Neural cell (in vitro differentiated cells): ENCODE measurements around the gene NOL7. TPM values are rescaled to one million over a fixed set of nuclear protein-coding genes. Genes with fewer than 3 reads are reported as not detected.

Experiments
- H2AFZ ChIP-seq: fragments of 200-600, 300-800 bp; sonication (generic), shearing (Covaris generic); 2 replicates; pipeline ENCODE4 v1.6.0; 2014; ENCODE audit warnings: low read depth, mild to moderate bottlenecking, antibody characterized with exemption, low read length, moderate library complexity
- H3F3A ChIP-seq: fragments of 200-600 bp; shearing (Covaris generic); 2 replicates; pipeline ENCODE4 v1.6.1; 2016; ENCODE audit warnings: mild to moderate bottlenecking, moderate library complexity, mixed read lengths, antibody characterized with exemption, low read length; ENCODE audit not compliant: insufficient read depth, poor library complexity, severe bottlenecking
- H3K27ac ChIP-seq: fragments of 200-600, 300-800 bp; sonication (generic), shearing (Covaris generic); 2 replicates; pipeline ENCODE4 v1.5.1; 2014; ENCODE audit warnings: mild to moderate bottlenecking, low read length, moderate library complexity
- H3K27me3 ChIP-seq: fragments of 300-800, 200-600 bp; sonication (generic), shearing (Covaris generic); 2 replicates; pipeline ENCODE4 v1.6.0; 2014; ENCODE audit warnings: mild to moderate bottlenecking, low read depth, low read length, moderate library complexity; ENCODE audit not compliant: insufficient read depth
- H3K36me3 ChIP-seq: fragments of 300-800, 200-600 bp; sonication (generic), shearing (Covaris generic); 2 replicates; pipeline ENCODE4 v1.5.1; 2014; ENCODE audit warnings: mild to moderate bottlenecking, antibody characterized with exemption, low read length, moderate library complexity; ENCODE audit not compliant: insufficient read depth
- H3K4me2 ChIP-seq: fragments of 300-800, 200-600 bp; sonication (generic), shearing (Covaris generic); 2 replicates; pipeline ENCODE4 v1.6.0; 2014; ENCODE audit warnings: mild to moderate bottlenecking, low read length
- H3K4me3 ChIP-seq: fragments of 300-800, 200-600 bp; sonication (generic), shearing (Covaris generic); 2 replicates; pipeline ENCODE4 v1.5.1; 2014; ENCODE audit warnings: mild to moderate bottlenecking, low read length, moderate library complexity
- H3K79me2 ChIP-seq: fragments of 200-600 bp; shearing (Covaris generic); replicated peaks from 2 replicates; pipeline ENCODE4 v1.6.0; 2014; ENCODE audit warnings: mild to moderate bottlenecking, low read length, moderate library complexity; ENCODE audit not compliant: insufficient read depth
- H3K9ac ChIP-seq: fragments of 300-800, 200-600 bp; sonication (generic), shearing (Covaris generic); 2 replicates; pipeline ENCODE4 v1.6.1; 2016; ENCODE audit warnings: mild to moderate bottlenecking, low read length, mixed read lengths
- H3K9me2 ChIP-seq: fragments of 200-600 bp; shearing (Covaris generic); 2 replicates; pipeline ENCODE4 v1.6.1; 2016; ENCODE audit warnings: mild to moderate bottlenecking, low read length, mixed read lengths; ENCODE audit not compliant: insufficient read depth
- H3K9me3 ChIP-seq: fragments of 200-600, 300-800 bp; sonication (generic), shearing (Covaris generic); 2 replicates; pipeline ENCODE4 v1.6.1; 2016; ENCODE audit warnings: mild to moderate bottlenecking, mixed run types, low read length, moderate library complexity, mixed read lengths
- H4K20me1 ChIP-seq: fragments of 200-600 bp; shearing (Covaris generic); 2 replicates; pipeline ENCODE4 v1.6.1; 2016; ENCODE audit warnings: mild to moderate bottlenecking, mixed run types; ENCODE audit not compliant: insufficient read depth
- CTCF ChIP-seq: fragments of 450-650 bp; IDR thresholded peaks from 2 replicates; pipeline ENCODE4 v1.5.1; 2014; ENCODE audit warnings: antibody characterized with exemption, mild to moderate bottlenecking, moderate library complexity; ENCODE audit not compliant: poor library complexity, severe bottlenecking
- EP300 ChIP-seq: fragments of 450-650 bp; conservative IDR thresholded peaks from 2 replicates; pipeline ENCODE4 v1.6.1; 2014; ENCODE audit warnings: antibody characterized with exemption, mild to moderate bottlenecking, moderate library complexity; ENCODE audit not compliant: poor library complexity, severe bottlenecking
- EZH2 ChIP-seq: fragments of 200-600, 300-800 bp; shearing (Covaris generic), sonication (generic); IDR thresholded peaks from 2 replicates; pipeline ENCODE4 v1.6.1; 2014; ENCODE audit warnings: antibody characterized with exemption, low read length, borderline replicate concordance, mild to moderate bottlenecking; ENCODE audit not compliant: insufficient read depth, poor library complexity, severe bottlenecking
- MXI1 ChIP-seq: fragments of 450-650 bp; conservative IDR thresholded peaks from 2 replicates; pipeline ENCODE4 v1.6.1; 2014; ENCODE audit warnings: antibody characterized with exemption, mild to moderate bottlenecking; ENCODE audit not compliant: poor library complexity, severe bottlenecking
- POLR2AphosphoS5 ChIP-seq: IDR thresholded peaks from 2 replicates; pipeline ENCODE4 v1.6.1; 2012
- RAD21 ChIP-seq: fragments of 450-650 bp; conservative IDR thresholded peaks from 2 replicates; pipeline ENCODE4 v1.6.1; 2014; ENCODE audit warnings: antibody characterized with exemption, mild to moderate bottlenecking, moderate library complexity
- REST ChIP-seq: IDR thresholded peaks from 2 replicates; pipeline ENCODE4 v1.6.1; 2012; ENCODE audit warnings: borderline replicate concordance
- SMC3 ChIP-seq: fragments of 450-650 bp; conservative IDR thresholded peaks from 2 replicates; pipeline ENCODE4 v1.6.1; 2014; ENCODE audit warnings: antibody characterized with exemption, mild to moderate bottlenecking, moderate library complexity; ENCODE audit not compliant: poor library complexity
- TAF1 ChIP-seq: IDR thresholded peaks from 2 replicates; pipeline ENCODE4 v1.6.1; 2012; ENCODE audit warnings: low read depth
- polyA plus RNA-seq: library from polyadenylated mRNA; depleted of rRNA; stranded (reverse); fragments of >200 nt; gene quantifications from 2 replicates; pipeline ENCODE4 v1.2.3, GENCODE V29; 2014

The NOL7 gene
- polyA plus RNA-seq, 1 donor from 2014 or later: 117 TPM

DNA sequence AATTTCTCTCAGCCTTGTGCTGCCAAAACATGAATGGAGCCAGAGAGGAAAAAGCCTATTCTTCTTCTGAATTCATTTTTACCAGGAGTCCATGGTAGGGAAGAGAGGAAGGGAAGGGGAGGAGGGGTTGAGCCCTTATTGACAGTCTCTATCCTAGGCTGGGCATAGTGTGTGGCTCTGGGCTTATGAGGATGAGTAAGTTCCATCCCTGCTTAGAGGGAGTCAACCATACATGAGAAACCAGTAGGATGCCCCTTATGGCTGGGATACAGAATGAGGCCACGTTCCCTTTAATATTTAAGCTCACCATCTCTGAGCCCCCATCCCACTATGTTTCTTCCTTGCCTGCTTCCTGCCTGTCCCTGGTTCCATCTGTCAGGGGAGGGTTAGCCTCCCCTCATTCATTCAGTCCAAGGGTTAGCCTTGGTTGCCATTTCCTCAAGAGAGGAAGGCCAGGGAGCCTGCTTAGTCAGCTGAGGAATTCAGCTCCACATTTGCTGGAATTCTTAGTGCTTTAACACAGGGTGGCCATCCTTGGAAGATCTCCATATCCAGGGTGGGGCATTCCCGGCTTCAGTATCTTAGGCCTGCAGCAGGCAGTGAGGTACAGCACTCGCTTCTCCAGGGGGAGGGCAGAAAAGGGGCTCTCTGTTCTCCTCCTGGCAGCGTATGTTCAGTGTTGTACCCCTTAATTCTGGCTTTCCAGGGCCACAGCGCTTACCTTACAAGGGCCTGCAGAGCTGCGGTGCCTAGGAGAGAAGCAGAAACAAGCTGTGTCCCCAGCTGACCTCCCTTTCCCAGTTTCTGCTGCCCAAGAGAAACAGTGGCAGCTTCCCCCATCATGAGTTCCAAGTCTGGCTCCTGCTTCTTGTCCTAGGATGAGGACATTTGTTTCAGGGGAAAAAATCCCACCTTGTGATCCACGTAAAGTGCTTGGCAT lies 28.3 kb upstream of the NOL7 start:
- no peak overlapping the region for H3K9ac ChIP-seq
- no peaks in the 10 kb centered on the region for H3K36me3 ChIP-seq
- no peak overlapping the region for H3K27ac ChIP-seq
- no peaks in the 10 kb centered on the region for H3K9me3 ChIP-seq
- H3K27me3 ChIP-seq: no peaks in the 10 kb centered on the region
- no peaks in the 10 kb centered on the region for H3F3A ChIP-seq
- no peaks in the 10 kb centered on the region for H3K9me2 ChIP-seq
- no peak overlapping the region for H3K4me2 ChIP-seq
- no peak for TF ChIP-seq POLR2AphosphoS5
- TF ChIP-seq SMC3: no peak
- no peak for TF ChIP-seq MXI1
- H3K79me2 ChIP-seq: no peaks in the 10 kb centered on the region
- no peak overlapping the region for H2AFZ ChIP-seq
- H4K20me1 ChIP-seq: no peaks in the 10 kb centered on the region
- H3K4me3 ChIP-seq: no peak overlapping the region

- Histone ChIP-seq H3K9me3 (no peaks in the 10 kb centered on the region), H3K79me2 (no peaks in the 10 kb centered on the region), H3K36me3 (no peaks in the 10 kb centered on the region), H3K4me3 (no peak overlapping the region), H4K20me1 (no peaks in the 10 kb centered on the region), H2AFZ (no peak overlapping the region), H3K9ac (no peak overlapping the region), H3K9me2 (no peaks in the 10 kb centered on the region), H3K27ac (no peak overlapping the region), H3K4me2 (no peak overlapping the region), H3F3A (no peaks in the 10 kb centered on the region), H3K27me3 (no peaks in the 10 kb centered on the region)
- TF ChIP-seq SMC3 (no peak), CTCF (no peak), EP300 (no peak), REST (no peak), MXI1 (no peak), RAD21 (no peak), EZH2 (no peak), POLR2AphosphoS5 (no peak), TAF1 (no peak)
These were observed 25.3 kb upstream of the NOL7 start for GRCh38 chr6:13589801-13590200.
